HEK293 (cell line): Measurements from ENCODE around the gene NYAP2.

Source experiments
- GLIS1 ChIP-seq: fragments of 450-650 bp; formaldehyde crosslinking; IDR thresholded peaks from 2 replicates; pipeline ENCODE4 v1.5.1; 2016; ENCODE audit warnings: missing biosample characterization, missing genetic modification characterization
- HOXD13 ChIP-seq: sonication (generic); formaldehyde crosslinking; IDR thresholded peaks from 2 replicates; pipeline ENCODE4 v1.8.0; 2022; ENCODE audit warnings: missing genetic modification reagents, borderline replicate concordance
- KLF1 ChIP-seq: fragments of 450-650 bp; formaldehyde crosslinking; IDR thresholded peaks from 2 replicates; pipeline ENCODE4 v1.5.1; 2016; ENCODE audit warnings: missing biosample characterization, missing genetic modification characterization
- YY2 ChIP-seq: fragments of 450-650 bp; formaldehyde crosslinking; IDR thresholded peaks from 2 replicates; pipeline ENCODE4 v1.5.1; 2016; ENCODE audit warnings: missing biosample characterization, missing genetic modification characterization
- ZBTB8A ChIP-seq: fragments of 450-650 bp; formaldehyde crosslinking; IDR thresholded peaks from 2 replicates; pipeline ENCODE4 v1.5.1; 2016; ENCODE audit warnings: missing biosample characterization, missing genetic modification characterization
- ZNF112 ChIP-seq: fragments of 450-650 bp; formaldehyde crosslinking; IDR thresholded peaks from 2 replicates; pipeline ENCODE4 v1.5.0; 2017; ENCODE audit warnings: missing biosample characterization, missing genetic modification characterization
- ZNF239 ChIP-seq: fragments of 450-650 bp; formaldehyde crosslinking; IDR thresholded peaks from 2 replicates; pipeline ENCODE4 v1.5.1; 2016; ENCODE audit warnings: missing biosample characterization, missing genetic modification characterization
- ZNF302 ChIP-seq: fragments of 450-650 bp; formaldehyde crosslinking; IDR thresholded peaks from 2 replicates; pipeline ENCODE4 v1.5.1; 2016; ENCODE audit warnings: missing biosample characterization, missing genetic modification characterization, low read depth
- ZNF629 ChIP-seq: fragments of 450-650 bp; formaldehyde crosslinking; IDR thresholded peaks from 2 replicates; pipeline ENCODE4 v1.5.1; 2017; ENCODE audit warnings: missing biosample characterization, missing genetic modification characterization
- ZNF76 ChIP-seq: fragments of 450-650 bp; formaldehyde crosslinking; IDR thresholded peaks from 2 replicates; pipeline ENCODE4; 2016; ENCODE audit warnings: low read depth, missing biosample characterization, missing genetic modification characterization, borderline replicate concordance
- TF ChIP-seq, protein P1 (sequence below): fragments of 450-650 bp; formaldehyde crosslinking; IDR thresholded peaks from 2 replicates; pipeline ENCODE4 v1.5.1; 2016; ENCODE audit warnings: missing biosample characterization, missing genetic modification characterization, borderline replicate concordance
- TF ChIP-seq, protein P2 (sequence below): fragments of 450-650 bp; formaldehyde crosslinking; conservative IDR thresholded peaks from 2 replicates; pipeline ENCODE4 v1.5.1; 2016; ENCODE audit warnings: low read depth, missing biosample characterization, missing genetic modification characterization
- TF ChIP-seq, protein P3 (sequence below): fragments of 450-650 bp; formaldehyde crosslinking; IDR thresholded peaks from 2 replicates; pipeline ENCODE4 v1.5.1; 2016; ENCODE audit warnings: missing biosample characterization, missing genetic modification characterization
- TF ChIP-seq, protein P4 (sequence below): fragments of 450-650 bp; formaldehyde crosslinking; IDR thresholded peaks from 2 replicates; pipeline ENCODE4 v1.5.1; 2016; ENCODE audit warnings: missing biosample characterization, missing genetic modification characterization
- TF ChIP-seq, protein P5 (sequence below): fragments of 450-650 bp; formaldehyde crosslinking; IDR thresholded peaks from 2 replicates; pipeline ENCODE4 v1.5.1; 2016; ENCODE audit warnings: missing biosample characterization, missing genetic modification characterization

The NYAP2 gene

DNA sequence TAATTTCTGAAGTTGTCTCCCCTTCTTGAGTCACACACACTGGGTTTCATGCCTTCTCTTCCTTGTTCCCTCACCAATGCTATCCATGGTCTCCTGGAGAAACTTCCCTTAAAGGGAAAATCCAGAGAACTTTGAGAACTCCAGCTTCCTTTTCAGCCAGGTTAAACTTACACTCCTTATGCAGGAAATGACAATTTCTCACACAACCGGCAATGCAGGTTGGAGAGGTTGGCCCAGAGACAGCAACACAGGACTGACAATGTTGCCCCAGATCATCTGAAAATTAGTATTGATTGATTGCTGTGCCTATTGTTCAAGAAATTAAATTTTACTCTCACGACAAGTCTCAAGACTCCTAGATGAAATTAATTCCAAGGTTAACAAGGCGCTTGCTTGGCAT lies 292.2 kb downstream of the NYAP2 start (continued):
- TF ChIP-seq, protein P1, sequence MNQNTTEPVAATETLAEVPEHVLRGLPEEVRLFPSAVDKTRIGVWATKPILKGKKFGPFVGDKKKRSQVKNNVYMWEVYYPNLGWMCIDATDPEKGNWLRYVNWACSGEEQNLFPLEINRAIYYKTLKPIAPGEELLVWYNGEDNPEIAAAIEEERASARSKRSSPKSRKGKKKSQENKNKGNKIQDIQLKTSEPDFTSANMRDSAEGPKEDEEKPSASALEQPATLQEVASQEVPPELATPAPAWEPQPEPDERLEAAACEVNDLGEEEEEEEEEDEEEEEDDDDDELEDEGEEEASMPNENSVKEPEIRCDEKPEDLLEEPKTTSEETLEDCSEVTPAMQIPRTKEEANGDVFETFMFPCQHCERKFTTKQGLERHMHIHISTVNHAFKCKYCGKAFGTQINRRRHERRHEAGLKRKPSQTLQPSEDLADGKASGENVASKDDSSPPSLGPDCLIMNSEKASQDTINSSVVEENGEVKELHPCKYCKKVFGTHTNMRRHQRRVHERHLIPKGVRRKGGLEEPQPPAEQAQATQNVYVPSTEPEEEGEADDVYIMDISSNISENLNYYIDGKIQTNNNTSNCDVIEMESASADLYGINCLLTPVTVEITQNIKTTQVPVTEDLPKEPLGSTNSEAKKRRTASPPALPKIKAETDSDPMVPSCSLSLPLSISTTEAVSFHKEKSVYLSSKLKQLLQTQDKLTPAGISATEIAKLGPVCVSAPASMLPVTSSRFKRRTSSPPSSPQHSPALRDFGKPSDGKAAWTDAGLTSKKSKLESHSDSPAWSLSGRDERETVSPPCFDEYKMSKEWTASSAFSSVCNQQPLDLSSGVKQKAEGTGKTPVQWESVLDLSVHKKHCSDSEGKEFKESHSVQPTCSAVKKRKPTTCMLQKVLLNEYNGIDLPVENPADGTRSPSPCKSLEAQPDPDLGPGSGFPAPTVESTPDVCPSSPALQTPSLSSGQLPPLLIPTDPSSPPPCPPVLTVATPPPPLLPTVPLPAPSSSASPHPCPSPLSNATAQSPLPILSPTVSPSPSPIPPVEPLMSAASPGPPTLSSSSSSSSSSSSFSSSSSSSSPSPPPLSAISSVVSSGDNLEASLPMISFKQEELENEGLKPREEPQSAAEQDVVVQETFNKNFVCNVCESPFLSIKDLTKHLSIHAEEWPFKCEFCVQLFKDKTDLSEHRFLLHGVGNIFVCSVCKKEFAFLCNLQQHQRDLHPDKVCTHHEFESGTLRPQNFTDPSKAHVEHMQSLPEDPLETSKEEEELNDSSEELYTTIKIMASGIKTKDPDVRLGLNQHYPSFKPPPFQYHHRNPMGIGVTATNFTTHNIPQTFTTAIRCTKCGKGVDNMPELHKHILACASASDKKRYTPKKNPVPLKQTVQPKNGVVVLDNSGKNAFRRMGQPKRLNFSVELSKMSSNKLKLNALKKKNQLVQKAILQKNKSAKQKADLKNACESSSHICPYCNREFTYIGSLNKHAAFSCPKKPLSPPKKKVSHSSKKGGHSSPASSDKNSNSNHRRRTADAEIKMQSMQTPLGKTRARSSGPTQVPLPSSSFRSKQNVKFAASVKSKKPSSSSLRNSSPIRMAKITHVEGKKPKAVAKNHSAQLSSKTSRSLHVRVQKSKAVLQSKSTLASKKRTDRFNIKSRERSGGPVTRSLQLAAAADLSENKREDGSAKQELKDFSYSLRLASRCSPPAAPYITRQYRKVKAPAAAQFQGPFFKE (tag by site-specific recombination) = no peak
- TF ChIP-seq ZNF76 (no peak), ZNF302 (tag by site-specific recombination) (no peak), HOXD13 (CRISPR knock-in tag) (no peak), ZNF239 (tag by site-specific recombination) (no peak), ZNF629 (tag by site-specific recombination) (no peak), ZBTB8A (tag by site-specific recombination) (no peak), YY2 (no peak), GLIS1 (tag by site-specific recombination) (no peak), KLF1 (tag by site-specific recombination) (no peak), ZNF112 (tag by site-specific recombination) (no peak)
- TF ChIP-seq, protein P2, sequence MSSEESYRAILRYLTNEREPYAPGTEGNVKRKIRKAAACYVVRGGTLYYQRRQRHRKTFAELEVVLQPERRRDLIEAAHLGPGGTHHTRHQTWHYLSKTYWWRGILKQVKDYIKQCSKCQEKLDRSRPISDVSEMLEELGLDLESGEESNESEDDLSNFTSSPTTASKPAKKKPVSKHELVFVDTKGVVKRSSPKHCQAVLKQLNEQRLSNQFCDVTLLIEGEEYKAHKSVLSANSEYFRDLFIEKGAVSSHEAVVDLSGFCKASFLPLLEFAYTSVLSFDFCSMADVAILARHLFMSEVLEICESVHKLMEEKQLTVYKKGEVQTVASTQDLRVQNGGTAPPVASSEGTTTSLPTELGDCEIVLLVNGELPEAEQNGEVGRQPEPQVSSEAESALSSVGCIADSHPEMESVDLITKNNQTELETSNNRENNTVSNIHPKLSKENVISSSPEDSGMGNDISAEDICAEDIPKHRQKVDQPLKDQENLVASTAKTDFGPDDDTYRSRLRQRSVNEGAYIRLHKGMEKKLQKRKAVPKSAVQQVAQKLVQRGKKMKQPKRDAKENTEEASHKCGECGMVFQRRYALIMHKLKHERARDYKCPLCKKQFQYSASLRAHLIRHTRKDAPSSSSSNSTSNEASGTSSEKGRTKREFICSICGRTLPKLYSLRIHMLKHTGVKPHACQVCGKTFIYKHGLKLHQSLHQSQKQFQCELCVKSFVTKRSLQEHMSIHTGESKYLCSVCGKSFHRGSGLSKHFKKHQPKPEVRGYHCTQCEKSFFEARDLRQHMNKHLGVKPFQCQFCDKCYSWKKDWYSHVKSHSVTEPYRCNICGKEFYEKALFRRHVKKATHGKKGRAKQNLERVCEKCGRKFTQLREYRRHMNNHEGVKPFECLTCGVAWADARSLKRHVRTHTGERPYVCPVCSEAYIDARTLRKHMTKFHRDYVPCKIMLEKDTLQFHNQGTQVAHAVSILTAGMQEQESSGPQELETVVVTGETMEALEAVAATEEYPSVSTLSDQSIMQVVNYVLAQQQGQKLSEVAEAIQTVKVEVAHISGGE (tag by site-specific recombination) = no peak
- TF ChIP-seq, protein P3, sequence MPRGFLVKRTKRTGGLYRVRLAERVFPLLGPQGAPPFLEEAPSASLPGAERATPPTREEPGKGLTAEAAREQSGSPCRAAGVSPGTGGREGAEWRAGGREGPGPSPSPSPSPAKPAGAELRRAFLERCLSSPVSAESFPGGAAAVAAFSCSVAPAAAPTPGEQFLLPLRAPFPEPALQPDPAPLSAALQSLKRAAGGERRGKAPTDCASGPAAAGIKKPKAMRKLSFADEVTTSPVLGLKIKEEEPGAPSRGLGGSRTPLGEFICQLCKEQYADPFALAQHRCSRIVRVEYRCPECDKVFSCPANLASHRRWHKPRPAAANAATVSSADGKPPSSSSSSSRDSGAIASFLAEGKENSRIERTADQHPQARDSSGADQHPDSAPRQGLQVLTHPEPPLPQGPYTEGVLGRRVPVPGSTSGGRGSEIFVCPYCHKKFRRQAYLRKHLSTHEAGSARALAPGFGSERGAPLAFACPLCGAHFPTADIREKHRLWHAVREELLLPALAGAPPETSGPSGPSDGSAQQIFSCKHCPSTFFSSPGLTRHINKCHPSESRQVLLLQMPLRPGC (tag by site-specific recombination) = no peak
- TF ChIP-seq, protein P4, sequence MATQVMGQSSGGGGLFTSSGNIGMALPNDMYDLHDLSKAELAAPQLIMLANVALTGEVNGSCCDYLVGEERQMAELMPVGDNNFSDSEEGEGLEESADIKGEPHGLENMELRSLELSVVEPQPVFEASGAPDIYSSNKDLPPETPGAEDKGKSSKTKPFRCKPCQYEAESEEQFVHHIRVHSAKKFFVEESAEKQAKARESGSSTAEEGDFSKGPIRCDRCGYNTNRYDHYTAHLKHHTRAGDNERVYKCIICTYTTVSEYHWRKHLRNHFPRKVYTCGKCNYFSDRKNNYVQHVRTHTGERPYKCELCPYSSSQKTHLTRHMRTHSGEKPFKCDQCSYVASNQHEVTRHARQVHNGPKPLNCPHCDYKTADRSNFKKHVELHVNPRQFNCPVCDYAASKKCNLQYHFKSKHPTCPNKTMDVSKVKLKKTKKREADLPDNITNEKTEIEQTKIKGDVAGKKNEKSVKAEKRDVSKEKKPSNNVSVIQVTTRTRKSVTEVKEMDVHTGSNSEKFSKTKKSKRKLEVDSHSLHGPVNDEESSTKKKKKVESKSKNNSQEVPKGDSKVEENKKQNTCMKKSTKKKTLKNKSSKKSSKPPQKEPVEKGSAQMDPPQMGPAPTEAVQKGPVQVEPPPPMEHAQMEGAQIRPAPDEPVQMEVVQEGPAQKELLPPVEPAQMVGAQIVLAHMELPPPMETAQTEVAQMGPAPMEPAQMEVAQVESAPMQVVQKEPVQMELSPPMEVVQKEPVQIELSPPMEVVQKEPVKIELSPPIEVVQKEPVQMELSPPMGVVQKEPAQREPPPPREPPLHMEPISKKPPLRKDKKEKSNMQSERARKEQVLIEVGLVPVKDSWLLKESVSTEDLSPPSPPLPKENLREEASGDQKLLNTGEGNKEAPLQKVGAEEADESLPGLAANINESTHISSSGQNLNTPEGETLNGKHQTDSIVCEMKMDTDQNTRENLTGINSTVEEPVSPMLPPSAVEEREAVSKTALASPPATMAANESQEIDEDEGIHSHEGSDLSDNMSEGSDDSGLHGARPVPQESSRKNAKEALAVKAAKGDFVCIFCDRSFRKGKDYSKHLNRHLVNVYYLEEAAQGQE = no peak
- TF ChIP-seq, protein P5, sequence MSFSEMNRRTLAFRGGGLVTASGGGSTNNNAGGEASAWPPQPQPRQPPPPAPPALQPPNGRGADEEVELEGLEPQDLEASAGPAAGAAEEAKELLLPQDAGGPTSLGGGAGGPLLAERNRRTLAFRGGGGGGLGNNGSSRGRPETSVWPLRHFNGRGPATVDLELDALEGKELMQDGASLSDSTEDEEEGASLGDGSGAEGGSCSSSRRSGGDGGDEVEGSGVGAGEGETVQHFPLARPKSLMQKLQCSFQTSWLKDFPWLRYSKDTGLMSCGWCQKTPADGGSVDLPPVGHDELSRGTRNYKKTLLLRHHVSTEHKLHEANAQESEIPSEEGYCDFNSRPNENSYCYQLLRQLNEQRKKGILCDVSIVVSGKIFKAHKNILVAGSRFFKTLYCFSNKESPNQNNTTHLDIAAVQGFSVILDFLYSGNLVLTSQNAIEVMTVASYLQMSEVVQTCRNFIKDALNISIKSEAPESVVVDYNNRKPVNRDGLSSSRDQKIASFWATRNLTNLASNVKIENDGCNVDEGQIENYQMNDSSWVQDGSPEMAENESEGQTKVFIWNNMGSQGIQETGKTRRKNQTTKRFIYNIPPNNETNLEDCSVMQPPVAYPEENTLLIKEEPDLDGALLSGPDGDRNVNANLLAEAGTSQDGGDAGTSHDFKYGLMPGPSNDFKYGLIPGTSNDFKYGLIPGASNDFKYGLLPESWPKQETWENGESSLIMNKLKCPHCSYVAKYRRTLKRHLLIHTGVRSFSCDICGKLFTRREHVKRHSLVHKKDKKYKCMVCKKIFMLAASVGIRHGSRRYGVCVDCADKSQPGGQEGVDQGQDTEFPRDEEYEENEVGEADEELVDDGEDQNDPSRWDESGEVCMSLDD (tag by site-specific recombination) = no peak
